Nucleus accumbens (tissue), 56 donors: ENCODE data around the gene ZNF432.
A peak's percentile ranks its signal among the peaks of the same experiment; 100 is the strongest.

Source experiments
- DNase-seq, 56 donors: peaks; one replicate each; lab custom pipeline; 2025; lab: John Stamatoyannopoulos, UW

Gene ZNF432

DNA sequence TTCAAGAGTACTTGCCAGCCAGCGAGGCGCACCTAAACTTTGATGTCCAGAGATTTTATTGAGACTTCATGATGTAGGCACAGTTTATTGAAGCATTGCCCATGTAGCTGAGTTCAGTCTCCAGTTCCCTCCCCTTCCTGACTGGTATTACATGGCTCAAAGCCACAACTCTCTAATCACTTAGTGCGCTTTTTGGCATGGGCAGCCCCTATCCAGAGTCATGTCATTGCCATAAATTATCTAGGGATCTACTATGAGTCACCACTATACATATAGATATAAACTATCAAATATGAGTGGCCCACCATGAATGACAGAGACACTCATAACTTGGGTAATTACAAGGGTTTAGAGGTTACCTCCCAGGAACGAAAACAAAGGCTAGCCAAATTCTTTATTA is 28.1 kb downstream of the ZNF432 start:
- DNase-seq = no peak

GRCh38 chr19:52010674-52011073 is 38.0 kb downstream of the ZNF432 start:
- no peak for DNase-seq

- DNase-seq = peak in 55 of 56 donors; percentile 42 to 96 (median 89)
Measured at GRCh38 chr19:52007806-52008557, 40.7 kb downstream of the ZNF432 start, which contains the start of gene ZNF615. Gene ZNF615 (minus strand): TSS chr19:52008211. CDS start chr19:52003711, 4,500 bp downstream.

- DNase-seq = peak in 14 of 56 donors; percentile 21 to 63 (median 44)
Measured at GRCh38 chr19:52007451-52007805, 41.2 kb downstream of the ZNF432 start.

- no peak for DNase-seq
Measured at GRCh38 chr19:51994048-51994644, 54.5 kb downstream of the ZNF432 start.

GRCh38 chr19:51993422-51993821 is 55.2 kb downstream of the ZNF432 start:
- no peak for DNase-seq

DNA sequence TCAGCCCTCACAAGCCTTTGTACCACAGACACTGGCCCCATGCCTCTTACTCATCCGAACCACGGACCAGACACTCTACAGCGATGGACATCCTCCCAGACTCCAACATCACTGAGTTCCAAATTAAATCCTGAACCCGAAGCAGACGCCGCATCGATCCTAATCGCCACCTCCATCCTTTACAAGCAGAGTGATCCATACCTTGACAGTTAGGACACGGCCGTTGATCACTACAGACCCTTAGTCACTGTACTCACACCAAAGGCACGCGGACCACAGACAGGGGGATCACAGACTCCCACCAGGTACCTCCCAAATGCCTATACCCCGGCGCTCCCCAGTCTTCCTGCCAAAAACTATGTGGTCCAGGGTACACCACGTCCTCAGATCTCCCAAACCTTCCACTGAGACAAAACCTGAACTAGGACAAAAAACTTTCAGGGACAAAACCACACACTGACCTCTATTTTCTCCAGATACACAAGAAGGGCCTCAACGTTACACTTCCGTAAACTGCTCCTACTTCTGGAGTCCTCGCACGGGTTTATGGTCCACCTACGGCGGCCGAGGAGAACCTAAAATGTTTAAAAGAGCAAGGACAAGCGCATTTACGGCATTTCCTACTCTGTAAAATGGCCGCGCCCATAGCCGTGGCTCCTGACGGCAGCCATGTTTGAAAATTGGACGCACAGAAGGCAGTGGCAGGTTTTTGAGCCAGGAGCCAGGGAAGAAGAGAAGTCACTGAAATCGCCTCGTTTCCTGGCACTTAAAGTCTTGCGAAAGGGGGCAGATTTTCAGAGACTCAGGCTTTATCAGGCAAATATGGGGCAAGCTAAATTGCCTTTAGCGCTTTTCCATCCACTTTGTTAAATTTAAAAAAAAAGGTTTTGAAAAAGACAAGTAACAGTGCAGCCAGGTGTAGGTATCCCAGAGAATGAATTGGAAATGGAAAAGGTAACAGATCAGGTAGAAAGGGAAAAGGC is 62.0 kb downstream of the ZNF432 start, which contains the start of gene ZNF350:
Gene ZNF350, minus strand, starts transcription at position 532 of the 983 bp plus-strand sequence. CDS start 12,480 bp downstream, outside the sequence.
- peak; percentile 64 to 99 (median 92) for DNase-seq

GRCh38 chr19:51983361-51983760 is 65.3 kb downstream of the ZNF432 start:
- DNase-seq = no peak
